Measurements from ENCODE around the gene POLR1C.
A peak's percentile ranks its signal among the peaks of the same experiment; 100 is the strongest.
"Not testable (repeated sequence)": the region's sequence is repeated elsewhere in the genome, so short reads cannot be mapped to it uniquely, and the experiment has no call there.

The POLR1C gene

GRCh38 chr6:43516697-43517504 is at the start of gene POLR1C, which contains the start of gene YIPF3:
POLR1C (plus strand) TSS chr6:43517089; CDS start chr6:43517110, 21 bp downstream.
YIPF3 (minus strand) TSS chr6:43516926; CDS start chr6:43516807, 119 bp downstream.
- DNase-seq = peak; percentile 94

- DNase-seq = not testable (repeated sequence)
Observed at GRCh38 chr6:43467265-43467664, 49.6 kb upstream of the POLR1C start.

DNA sequence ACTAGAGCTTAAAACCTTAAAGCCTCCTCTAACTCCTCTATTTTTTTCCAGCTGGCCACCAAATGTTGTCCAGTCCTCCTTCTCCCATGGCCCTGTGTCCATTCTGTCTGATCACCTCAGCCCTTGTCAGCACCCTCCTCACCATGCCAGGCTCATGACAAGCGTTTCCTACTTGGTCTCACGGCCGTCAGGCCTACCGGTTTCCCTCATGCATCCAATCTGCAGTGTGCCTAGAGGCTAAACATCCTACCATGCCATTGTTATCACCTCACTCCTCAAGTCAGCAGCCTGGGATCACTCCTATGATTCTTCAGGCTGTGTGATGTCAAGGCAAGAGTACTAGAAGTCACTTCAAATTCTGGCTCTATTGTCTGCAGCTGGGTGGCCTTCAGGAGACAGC is 49.1 kb upstream of the POLR1C start:
- DNase-seq = no peak

DNA sequence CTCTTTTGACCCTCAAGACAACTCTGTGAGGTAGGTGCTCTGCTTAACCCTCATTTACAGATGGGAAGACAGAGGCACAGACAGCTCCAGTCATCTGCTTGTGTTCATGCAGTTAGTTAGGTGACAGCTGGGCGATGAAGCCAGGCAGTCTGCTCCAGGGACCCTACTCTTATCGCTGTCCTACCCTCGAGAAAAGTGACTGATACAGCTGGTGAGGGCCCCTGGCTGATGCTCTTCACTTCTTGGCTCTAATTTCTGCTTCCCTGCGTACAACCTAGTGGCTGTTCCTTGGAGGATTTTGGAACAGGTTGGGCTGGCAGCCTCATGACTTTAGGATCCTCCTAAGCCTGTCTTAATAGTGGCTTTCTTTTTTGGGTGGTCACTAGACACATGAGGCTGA is 48.6 kb upstream of the POLR1C start:
- DNase-seq = no peak

DNA sequence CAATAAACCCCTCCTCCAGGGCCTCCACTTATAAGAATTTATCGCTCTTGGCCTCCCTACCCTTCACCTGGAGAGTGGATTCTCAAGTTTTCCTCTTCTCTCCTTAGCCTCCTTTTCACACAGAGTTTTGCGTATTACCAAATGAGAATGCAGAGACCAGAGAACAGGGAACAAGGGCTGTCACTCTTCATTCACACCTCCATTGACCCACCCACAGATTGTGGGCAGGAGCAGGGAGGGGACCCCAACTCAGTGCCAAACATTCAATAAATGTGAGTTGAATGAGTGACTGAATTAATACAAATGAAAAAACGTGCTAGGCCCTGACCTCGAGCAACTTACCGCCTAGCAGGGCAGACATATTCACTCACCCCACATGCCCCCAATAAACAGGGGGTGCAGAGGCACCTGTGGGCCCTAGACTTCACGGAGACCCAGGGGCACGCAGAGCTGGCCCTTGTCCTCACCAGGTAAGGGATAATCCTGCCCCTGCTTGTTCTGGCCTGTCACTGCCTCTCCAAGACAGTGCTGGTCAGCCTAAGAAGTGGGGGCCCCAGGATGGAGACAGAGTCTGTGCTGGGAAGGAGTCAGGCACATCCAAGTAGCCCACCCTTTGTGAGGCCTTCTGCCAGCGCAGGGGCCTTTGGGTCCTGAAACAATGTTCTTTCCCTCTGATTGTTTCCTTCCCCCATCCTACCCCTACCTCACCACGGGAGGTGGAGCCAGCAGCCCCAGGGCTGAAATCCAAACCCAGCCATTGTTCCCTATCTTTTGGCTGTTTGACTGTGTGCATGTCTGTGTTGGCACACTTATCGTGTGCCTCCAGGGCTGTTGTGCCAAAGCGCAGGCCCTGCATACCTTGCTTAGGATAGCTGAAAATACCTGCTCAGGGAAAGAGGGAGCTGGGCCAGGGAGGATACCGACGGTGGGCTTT is 47.9 kb upstream of the POLR1C start:
- no peak for DNase-seq

- no peak for DNase-seq
Observed at GRCh38 chr6:43469947-43470346, 46.9 kb upstream of the POLR1C start.

- DNase-seq = no peak
Observed at GRCh38 chr6:43471399-43471798, 45.5 kb upstream of the POLR1C start.

GRCh38 chr6:43472515-43472914 is 44.4 kb upstream of the POLR1C start:
- no peak for DNase-seq

- DNase-seq = no peak
Observed at GRCh38 chr6:43475516-43475915, 41.4 kb upstream of the POLR1C start.

GRCh38 chr6:43476746-43477145 is 40.1 kb upstream of the POLR1C start:
- DNase-seq = no peak

DNA sequence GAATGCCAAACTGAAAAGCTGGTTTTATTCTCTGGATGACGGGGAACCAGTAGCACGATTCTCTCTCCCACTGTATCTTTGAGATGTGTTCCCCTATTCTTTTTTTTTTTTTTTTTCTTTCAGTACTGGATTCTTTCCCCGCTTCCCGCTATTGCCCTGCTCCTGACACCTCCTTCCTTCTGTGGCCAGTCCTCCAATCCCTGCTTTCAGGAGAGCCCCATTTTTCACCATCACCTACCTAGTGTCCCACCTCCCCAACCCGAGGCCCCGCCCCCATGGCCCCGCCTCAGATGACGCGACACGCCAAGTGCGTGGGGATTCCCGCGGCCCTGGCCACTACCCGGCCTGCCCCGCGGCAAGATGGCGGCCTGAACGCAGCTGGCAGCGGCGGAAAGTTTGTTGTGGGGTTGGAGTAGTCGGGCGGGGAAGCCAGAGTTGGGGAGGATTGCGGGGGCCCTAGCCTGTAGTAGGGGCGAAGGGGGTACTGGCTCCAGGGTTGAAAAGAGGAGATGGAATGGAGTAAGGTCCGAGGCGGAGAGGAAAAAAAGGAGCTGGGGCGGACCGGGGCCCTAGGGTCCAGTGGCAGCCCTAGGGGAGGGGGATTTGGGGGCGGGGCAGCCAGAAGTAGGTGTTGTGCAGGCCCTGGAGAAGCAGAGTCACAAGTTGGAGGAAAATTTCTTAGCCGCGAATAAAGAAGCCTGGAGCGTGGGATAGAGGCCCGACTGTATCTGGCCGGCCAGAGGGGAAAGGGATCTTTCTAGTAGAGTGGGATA is 39.5 kb upstream of the POLR1C start, which contains the start of gene TJAP1:
TJAP1 (plus strand) TSS at position 336 of the 773 bp plus-strand sequence. CDS start 21,432 bp downstream, outside the sequence.
- DNase-seq = peak; percentile 71

DNA sequence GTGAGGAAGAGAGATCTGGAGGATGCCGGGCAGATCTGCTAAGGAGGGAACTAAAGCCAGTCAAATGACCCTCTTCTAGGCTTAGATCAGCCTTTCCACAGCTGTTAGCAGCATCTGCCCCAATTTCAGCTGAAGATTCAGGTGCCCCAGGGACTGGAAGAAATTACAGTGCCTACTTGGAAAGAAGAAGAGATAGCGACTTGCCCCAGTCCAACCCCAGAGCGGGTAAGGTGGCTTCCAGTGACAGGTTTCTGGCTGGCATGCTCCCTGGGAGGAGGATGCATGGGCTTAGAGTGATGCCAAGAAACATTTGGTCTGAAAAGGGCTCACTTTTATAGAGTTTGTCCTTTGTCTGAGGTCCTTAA is 38.9 kb upstream of the POLR1C start:
- no peak for DNase-seq

GRCh38 chr6:43481075-43481474 is 35.8 kb upstream of the POLR1C start:
- no peak for DNase-seq

- no peak for DNase-seq
Observed at GRCh38 chr6:43481591-43482236, 35.2 kb upstream of the POLR1C start.

GRCh38 chr6:43488667-43489276 is 28.1 kb upstream of the POLR1C start:
- DNase-seq = no peak

GRCh38 chr6:43489277-43490072 is 27.4 kb upstream of the POLR1C start:
- no peak for DNase-seq

DNA sequence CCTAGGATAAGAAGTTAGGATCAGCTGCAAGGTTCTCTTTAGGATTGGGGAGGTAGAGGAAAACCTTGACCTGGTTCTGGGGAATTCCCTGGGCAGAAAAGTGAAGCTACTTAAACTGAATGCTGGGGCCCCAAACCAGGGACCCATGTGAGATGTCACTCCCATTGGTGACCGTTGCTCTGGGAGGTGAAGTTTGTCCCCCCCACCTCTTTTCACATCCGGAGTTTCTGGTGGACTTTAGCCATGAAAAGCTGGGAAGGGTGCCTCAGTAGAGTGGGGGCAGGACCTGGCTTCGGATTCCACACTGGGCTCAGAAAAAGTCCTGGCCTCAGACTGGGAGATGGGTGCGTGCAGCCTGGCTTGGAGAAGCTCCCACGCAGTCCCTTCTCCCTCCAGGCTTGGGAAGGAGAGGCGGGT is 26.4 kb upstream of the POLR1C start:
- no peak for DNase-seq

DNA sequence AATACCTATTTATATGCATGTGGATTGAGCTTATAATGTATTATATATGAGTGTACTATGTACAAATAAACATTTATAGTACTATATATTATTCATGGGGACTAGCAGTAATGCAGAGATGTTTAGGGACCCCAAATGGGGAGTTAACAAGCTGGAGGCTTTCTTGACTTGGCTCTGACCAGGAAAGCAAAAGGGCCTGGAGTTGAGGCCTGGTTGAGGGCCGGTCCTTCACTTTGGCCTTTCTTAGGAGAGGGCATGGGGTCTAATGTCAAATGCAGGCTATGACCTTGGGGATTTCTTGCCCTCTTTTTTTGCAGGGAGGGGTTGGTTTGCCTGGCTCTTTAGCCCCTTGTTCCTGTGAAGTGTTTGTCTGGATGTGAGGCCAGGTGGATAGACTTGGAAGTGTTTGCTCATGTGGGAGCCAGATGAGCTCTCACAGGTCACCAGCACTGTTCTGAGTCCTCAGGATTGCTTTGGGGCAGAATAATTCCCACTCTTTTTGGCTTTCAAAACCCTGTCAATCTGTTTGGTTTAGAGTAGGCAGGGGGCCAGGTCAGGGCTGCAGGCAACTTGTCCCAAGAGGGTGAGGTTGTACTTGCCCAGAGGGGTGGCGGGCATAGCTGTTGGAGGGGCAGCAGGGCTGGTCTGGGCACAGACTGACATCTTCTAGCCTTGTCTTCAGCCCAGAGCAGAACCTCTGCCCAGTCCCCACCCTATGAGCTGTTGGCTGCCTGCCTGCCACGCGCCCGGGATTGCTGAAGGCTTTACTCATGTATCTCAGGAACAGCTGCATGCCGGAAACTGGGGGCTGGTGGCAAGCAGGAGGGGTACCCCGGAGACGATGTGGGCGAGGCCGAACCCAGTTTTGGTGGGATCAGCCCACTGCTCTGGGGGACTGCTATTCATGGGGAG is 24.9 kb upstream of the POLR1C start:
- DNase-seq = no peak

DNA sequence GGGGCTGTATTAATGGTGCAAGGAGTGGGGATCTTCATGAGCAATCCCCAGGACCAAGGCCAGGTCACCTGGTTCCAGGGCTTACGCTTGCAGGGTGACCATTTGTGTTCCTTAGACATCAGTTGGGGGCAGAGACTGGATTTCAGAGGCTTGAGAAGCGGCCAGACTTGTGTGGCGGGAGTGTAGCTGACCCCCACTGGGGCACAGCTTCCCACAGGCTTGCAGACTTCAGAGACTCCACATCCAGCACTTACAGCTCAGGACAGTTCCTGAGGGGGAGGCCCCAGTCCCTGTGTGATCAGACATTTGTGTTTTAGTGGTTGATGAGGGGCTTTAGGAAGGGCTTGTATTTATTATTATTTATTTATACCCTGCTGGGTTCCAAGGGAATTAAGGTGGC is 24.2 kb upstream of the POLR1C start:
- DNase-seq = no peak

DNA sequence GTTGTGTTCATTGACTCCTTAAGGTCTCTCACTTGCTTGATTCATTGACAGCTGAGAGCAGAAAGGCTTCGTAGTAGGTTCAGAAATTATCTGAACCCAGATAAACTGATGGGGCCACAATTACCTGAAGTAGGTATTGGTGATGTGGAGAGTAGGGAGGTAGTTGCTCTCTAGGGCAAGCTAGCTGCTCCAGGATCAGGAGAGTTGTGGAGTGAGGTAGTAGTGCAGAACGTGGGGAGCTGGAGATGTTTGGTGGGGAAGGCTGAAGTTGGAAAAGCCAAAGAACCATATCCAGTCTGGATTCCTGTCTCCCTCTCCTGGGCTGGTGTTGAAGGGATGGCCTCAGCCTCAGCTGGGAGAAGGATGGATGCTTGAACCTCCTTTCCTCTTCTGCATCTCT is 23.7 kb upstream of the POLR1C start:
- DNase-seq = no peak

All from GDM1 (cell line).